HepG2 (cell line): ENCODE measurements around the gene ZNF324B. TPM values are rescaled to one million over a fixed set of nuclear protein-coding genes. Genes with fewer than 3 reads are reported as not detected.

Experiments used
- CBX1 ChIP-seq: IDR thresholded peaks from one replicate; pipeline ENCODE4 v1.6.1; 2016; ENCODE audit warnings: antibody characterized with exemption, low read depth
- HCFC1 ChIP-seq: fragments of 150-350 bp; IDR thresholded peaks from 2 replicates; pipeline ENCODE4 v1.6.1; 2014; ENCODE audit warnings: low read depth, low read length
- HDAC1 ChIP-seq: sonication (generic); formaldehyde crosslinking; IDR thresholded peaks from 2 replicates; pipeline ENCODE4 v1.5.1; 2020; ENCODE audit warnings: mild to moderate bottlenecking, missing genetic modification reagents
- HNF1B ChIP-seq: sonication (generic); formaldehyde crosslinking; IDR thresholded peaks from 2 replicates; pipeline ENCODE4 v1.5.1; 2020; ENCODE audit warnings: mild to moderate bottlenecking, moderate library complexity, missing genetic modification reagents
- HNRNPH1 ChIP-seq: fragments of 200-400 bp; formaldehyde crosslinking; optimal IDR thresholded peaks from 2 replicates; pipeline ENCODE3; 2017; ENCODE audit warnings: mild to moderate bottlenecking, low read depth, low read length
- HNRNPL ChIP-seq: fragments of 200-400 bp; formaldehyde crosslinking; IDR thresholded peaks from 2 replicates; pipeline ENCODE4 v1.6.1; 2017; ENCODE audit warnings: mild to moderate bottlenecking, low read depth, low read length
- IRF9 ChIP-seq: sonication (generic); formaldehyde crosslinking; IDR thresholded peaks from 2 replicates; pipeline ENCODE4 v1.8.0; 2022; ENCODE audit warnings: missing genetic modification reagents, mild to moderate bottlenecking, borderline replicate concordance
- ISL2 ChIP-seq: sonication (generic); formaldehyde crosslinking; IDR thresholded peaks from 2 replicates; pipeline ENCODE4 v1.5.0; 2020; ENCODE audit warnings: missing genetic modification reagents
- LCORL ChIP-seq, 2 experiments: fragments of 450-650 bp in 1 of 2; sonication (generic) in 1 of 2; formaldehyde crosslinking in 1 of 2; IDR thresholded peaks; 2 replicates each; pipeline versions ENCODE4 v1.5.0 to v1.6.1; 2017 to 2020; ENCODE audit warnings: antibody characterized with exemption in 1 of 2, missing genetic modification reagents in 1 of 2
- MEF2D ChIP-seq: sonication (generic); formaldehyde crosslinking; IDR thresholded peaks from 2 replicates; pipeline ENCODE4 v1.5.1; 2020; ENCODE audit warnings: mild to moderate bottlenecking, missing genetic modification reagents
- PAWR ChIP-seq: sonication (generic); formaldehyde crosslinking; IDR thresholded peaks from 2 replicates; pipeline ENCODE4 v1.4.0; 2020; ENCODE audit warnings: missing genetic modification reagents, mild to moderate bottlenecking, borderline replicate concordance
- PRPF4 ChIP-seq: fragments of 200-400 bp; formaldehyde crosslinking; IDR thresholded peaks from 2 replicates; pipeline ENCODE4 v1.6.1; 2016; ENCODE audit warnings: low read length, low read depth; ENCODE audit not compliant: poor library complexity, severe bottlenecking
- RORA ChIP-seq: sonication (generic); formaldehyde crosslinking; IDR thresholded peaks from 2 replicates; pipeline ENCODE4 v1.5.0; 2020; ENCODE audit warnings: mild to moderate bottlenecking, missing genetic modification reagents, moderate library complexity
- YEATS4 ChIP-seq: sonication (generic); formaldehyde crosslinking; IDR thresholded peaks from 2 replicates; pipeline ENCODE4 v1.4.0; 2020; ENCODE audit warnings: missing genetic modification reagents, borderline replicate concordance
- ZBTB4 ChIP-seq: sonication (generic); formaldehyde crosslinking; IDR thresholded peaks from 2 replicates; pipeline ENCODE4 v1.4.0; 2020; ENCODE audit warnings: missing genetic modification reagents, mild to moderate bottlenecking, borderline replicate concordance
- ZNF34 ChIP-seq: sonication (generic); formaldehyde crosslinking; IDR thresholded peaks from 2 replicates; pipeline ENCODE4 v1.4.0; 2020; ENCODE audit warnings: mild to moderate bottlenecking, missing genetic modification reagents, borderline replicate concordance
- ZNF414 ChIP-seq: sonication (generic); formaldehyde crosslinking; IDR thresholded peaks from 2 replicates; pipeline ENCODE4 v1.5.0; 2020; ENCODE audit warnings: missing genetic modification reagents
- ZNF644 ChIP-seq: IDR thresholded peaks from 2 replicates; pipeline ENCODE4 v1.6.1; 2016; ENCODE audit warnings: low read depth
- ZUFSP ChIP-seq: sonication (generic); formaldehyde crosslinking; IDR thresholded peaks from 2 replicates; pipeline ENCODE4 v1.9.0; 2021; ENCODE audit warnings: missing genetic modification reagents, mild to moderate bottlenecking, borderline replicate concordance
- polyA plus RNA-seq, 8 experiments: library from polyadenylated mRNA; depleted of rRNA in 3 of 8; stranded (reverse) in 7 of 8; unstranded in 1 of 8; fragments of >200 nt; fragmentation: Illumina TruSeq in 4 of 8; extraction: Trizol in 4 of 8; gene quantifications; 2 replicates each; pipeline versions ENCODE4 v1.2.1 to v1.2.3, GENCODE V29; 2011 to 2016; ENCODE audit warnings: low read depth in 4 of 8, missing spikeins in 1 of 8, mixed read lengths in 1 of 8; ENCODE audit not compliant: insufficient read depth in 1 of 8
- total RNA-seq, 5 experiments: library from RNA; depleted of rRNA; stranded (reverse); fragments of >200 nt; fragmentation: Illumina TruSeq; extraction: Trizol; gene quantifications; 2 replicates each; pipeline ENCODE4 v1.2.3, GENCODE V29; 2016; ENCODE audit warnings: low read depth in 1 of 5

Gene ZNF324B
- total and polyA plus RNA-seq, 2 of the 13 experiments (the other 11 are each of a cell fraction or from before 2014, with no cell fraction given), result 0.53 to 3.0 TPM

GRCh38 chr19:58475714-58476497, 24.5 kb downstream of the ZNF324B start, which contains the start of gene ZNF446 (continued):
- peak; percentile 54; the same call in 1 of the 2 replicates for TF ChIP-seq ZBTB4
- TF ChIP-seq ZUFSP (CRISPR knock-in tag), result no peak
- no peak for TF ChIP-seq PAWR (CRISPR knock-in tag)
- TF ChIP-seq HNF1B (CRISPR knock-in tag), result peak; percentile 92
- peak; percentile 59 for TF ChIP-seq ISL2 (CRISPR knock-in tag)
- TF ChIP-seq IRF9 (CRISPR knock-in tag), result peak; percentile 37; the same call in 1 of the 2 replicates
- TF ChIP-seq RORA (CRISPR knock-in tag), result no peak
- TF ChIP-seq ZNF414 (CRISPR knock-in tag), result peak; percentile 87; the same call in 1 of the 2 replicates
- no peak for TF ChIP-seq ZNF644
- no peak for TF ChIP-seq CBX1
- TF ChIP-seq HDAC1, result peak; percentile 88
- TF ChIP-seq HNRNPH1, result no peak
- 0 out of 2 replicates have a peak, but pooled peaks have one; percentile 87 for TF ChIP-seq ZNF34 (CRISPR knock-in tag)
- TF ChIP-seq HCFC1, result peak; percentile 86
- no peak for TF ChIP-seq HNRNPL
- TF ChIP-seq MEF2D (CRISPR knock-in tag), result 0 out of 2 replicates have a peak, but pooled peaks have one; percentile 25
- TF ChIP-seq YEATS4, result peak; percentile 71
- no peak for TF ChIP-seq LCORL (IDR thresholded peaks at IDR 0.05)
- TF ChIP-seq LCORL (CRISPR knock-in tag; IDR thresholded peaks at IDR 0.05), result peak; percentile 89
- no peak for TF ChIP-seq PRPF4
